Esophagus muscularis mucosa (tissue), 3 donors: ENCODE measurements around the gene SNX9.

Experiments used
- POLR2A ChIP-seq: fragments of 450-650 bp; IDR thresholded peaks from one replicate; pipeline ENCODE4 v1.6.1; 2017; ENCODE audit warnings: antibody characterized with exemption, moderate library complexity, mild to moderate bottlenecking, low read depth
- POLR2AphosphoS5 ChIP-seq, 2 donors: sonication (generic); formaldehyde crosslinking; IDR thresholded peaks; one replicate each; pipeline ENCODE4 v1.6.1; 2017; ENCODE audit warnings: antibody characterized with exemption in 2 of 2
- TF ChIP-seq, protein P1 (sequence below), 3 experiments: fragments of 200-600 bp in 2 of 3; fragments of 450-650 bp in 1 of 3; sonication (generic) in 2 of 3; IDR thresholded peaks; one replicate each; pipeline ENCODE4 v1.5.1; 2017 to 2019; ENCODE audit warnings: antibody characterized with exemption in 3 of 3, mild to moderate bottlenecking in 2 of 3, moderate library complexity in 1 of 3

DNA sequence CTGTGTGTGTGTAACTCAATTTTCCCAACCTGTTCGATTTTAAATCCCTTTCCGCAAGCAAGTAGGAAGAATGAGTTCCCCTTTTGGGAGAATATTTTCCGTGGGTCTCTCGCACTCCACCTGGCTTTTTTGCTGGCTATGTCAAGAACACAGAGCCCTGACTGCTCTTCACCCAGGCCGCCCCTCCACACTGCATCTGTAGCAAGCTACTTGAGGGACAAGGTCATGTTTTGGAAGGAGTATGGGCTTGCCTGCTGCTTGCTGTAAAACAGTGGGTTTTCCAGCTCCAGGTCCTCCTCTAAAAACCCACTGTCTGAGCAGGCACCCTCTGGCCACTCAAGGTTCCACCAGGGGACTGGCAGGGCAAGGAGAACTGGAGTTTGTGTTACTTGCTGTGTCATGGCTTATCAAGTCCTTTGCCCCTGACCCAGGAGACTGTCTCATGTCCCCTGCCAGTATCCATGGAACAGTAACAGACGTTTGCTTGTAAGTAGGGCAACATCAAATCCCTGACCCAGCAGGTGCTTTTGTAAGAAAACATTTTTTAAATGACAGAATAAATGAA, 123.1 kb downstream of the SNX9 start:
- TF ChIP-seq, protein P1, sequence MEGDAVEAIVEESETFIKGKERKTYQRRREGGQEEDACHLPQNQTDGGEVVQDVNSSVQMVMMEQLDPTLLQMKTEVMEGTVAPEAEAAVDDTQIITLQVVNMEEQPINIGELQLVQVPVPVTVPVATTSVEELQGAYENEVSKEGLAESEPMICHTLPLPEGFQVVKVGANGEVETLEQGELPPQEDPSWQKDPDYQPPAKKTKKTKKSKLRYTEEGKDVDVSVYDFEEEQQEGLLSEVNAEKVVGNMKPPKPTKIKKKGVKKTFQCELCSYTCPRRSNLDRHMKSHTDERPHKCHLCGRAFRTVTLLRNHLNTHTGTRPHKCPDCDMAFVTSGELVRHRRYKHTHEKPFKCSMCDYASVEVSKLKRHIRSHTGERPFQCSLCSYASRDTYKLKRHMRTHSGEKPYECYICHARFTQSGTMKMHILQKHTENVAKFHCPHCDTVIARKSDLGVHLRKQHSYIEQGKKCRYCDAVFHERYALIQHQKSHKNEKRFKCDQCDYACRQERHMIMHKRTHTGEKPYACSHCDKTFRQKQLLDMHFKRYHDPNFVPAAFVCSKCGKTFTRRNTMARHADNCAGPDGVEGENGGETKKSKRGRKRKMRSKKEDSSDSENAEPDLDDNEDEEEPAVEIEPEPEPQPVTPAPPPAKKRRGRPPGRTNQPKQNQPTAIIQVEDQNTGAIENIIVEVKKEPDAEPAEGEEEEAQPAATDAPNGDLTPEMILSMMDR (IDR thresholded peaks at IDR 0.05): no peak
- TF ChIP-seq POLR2A (no peak), POLR2AphosphoS5 (IDR thresholded peaks at IDR 0.05) (no peak)
